Kidney (tissue), 14 donors: Measurements from ENCODE around the gene ARID3A. TPM values are rescaled to one million over a fixed set of nuclear protein-coding genes. Genes with fewer than 3 reads are reported as not detected.
"Not testable (repeated sequence)": the region's sequence is repeated elsewhere in the genome, so short reads cannot be mapped to it uniquely, and the experiment has no call there.

Experiments used
- DNase-seq, 5 donors: peaks; one replicate each; pipeline ENCODE4 v3.0.0-alpha.2; 2013 to 2020
- FAIRE-seq: peaks from 2 replicates; lab custom pipeline; 2012; peaks lifted over from hg19 to GRCh38; lab: Jason Lieb, UNC
- H3K27ac ChIP-seq, 2 donors: one replicate each; pipeline ENCODE4 v1.7.0; 2013; ENCODE audit warnings: low read depth in 2 of 2, low read length in 2 of 2, inconsistent platforms in 1 of 2
- H3K27me3 ChIP-seq: one replicate; pipeline ENCODE4 v1.7.1; 2013; ENCODE audit warnings: low read length, inconsistent platforms; ENCODE audit not compliant: control insufficient read depth, insufficient read depth
- H3K36me3 ChIP-seq, 3 donors: one replicate each; pipeline versions ENCODE4 v1.7.0 to v1.7.1; 2013; ENCODE audit warnings: low read length in 3 of 3, control low read depth in 1 of 3, inconsistent platforms in 1 of 3; ENCODE audit not compliant: insufficient read depth in 3 of 3, control insufficient read depth in 2 of 3
- H3K4me1 ChIP-seq, 3 donors: one replicate each; pipeline versions ENCODE4 v1.7.0 to v1.7.1; 2013; ENCODE audit warnings: low read length in 3 of 3, inconsistent platforms in 1 of 3, low read depth in 1 of 3; ENCODE audit not compliant: control insufficient read depth in 2 of 3, insufficient read depth in 2 of 3
- H3K4me3 ChIP-seq, 3 donors: one replicate each; pipeline versions ENCODE4 v1.7.0 to v1.8.1; 2013; ENCODE audit warnings: low read length in 3 of 3, control low read depth in 1 of 3, inconsistent platforms in 1 of 3
- H3K9ac ChIP-seq, 3 donors: one replicate each; pipeline versions ENCODE4 v1.7.0 to v1.7.1; 2013; ENCODE audit warnings: low read length in 3 of 3, control low read depth in 1 of 3, inconsistent platforms in 1 of 3
- H3K9me3 ChIP-seq, 3 donors: one replicate each; pipeline versions ENCODE4 v1.7.0 to v1.7.1; 2013; ENCODE audit warnings: low read length in 3 of 3, control low read depth in 1 of 3, inconsistent platforms in 1 of 3; ENCODE audit not compliant: control insufficient read depth in 2 of 3, insufficient read depth in 1 of 3
- intact Hi-C: fragments of 100-400 bp; cut with DNase I; formaldehyde crosslinking; loops from one replicate; pipeline ENCODE4 v1.11.1; 2022
- polyA plus RNA-seq: library from polyadenylated mRNA; stranded (reverse); fragments of 350-450 nt; fragmentation: Illumina TruSeq; extraction: RNeasy Lipid Tissue Mini Kit (QIAGEN cat#74804); gene quantifications from one replicate; pipeline ENCODE4 v1.2.3, GENCODE V29; 2014; ENCODE audit warnings: low read depth, low replicate concordance; ENCODE audit not compliant: insufficient read depth
- total RNA-seq: library from RNA; stranded (reverse); fragmentation: NEBNext Ultra II Directional; extraction: Animal tissue kit (Norgen Biotek cat#: 25700); gene quantifications from one replicate; pipeline ENCODE4 v1.2.1, GENCODE V29; 2021
- TF ChIP-seq, protein P1 (sequence below): IDR thresholded peaks from 3 replicates; pipeline ENCODE4 v1.5.1; 2012; ENCODE audit warnings: mild to moderate bottlenecking, moderate library complexity, borderline replicate concordance; ENCODE audit not compliant: insufficient read depth; ENCODE audit errors: extremely low read depth
- donor health status: control.
- donor health status: control.
- donor health status: control.
- donor health status: control.
- donor health status: control.
- donor health status: DM: yes; HTN: yes; CAD: no.
- donor health status: Normal renal cell carcinoma (clear cell type).

Gene ARID3A
- total and polyA plus RNA-seq, 2 donors from 2014 or later = 5.6 to 16.9 TPM

DNA sequence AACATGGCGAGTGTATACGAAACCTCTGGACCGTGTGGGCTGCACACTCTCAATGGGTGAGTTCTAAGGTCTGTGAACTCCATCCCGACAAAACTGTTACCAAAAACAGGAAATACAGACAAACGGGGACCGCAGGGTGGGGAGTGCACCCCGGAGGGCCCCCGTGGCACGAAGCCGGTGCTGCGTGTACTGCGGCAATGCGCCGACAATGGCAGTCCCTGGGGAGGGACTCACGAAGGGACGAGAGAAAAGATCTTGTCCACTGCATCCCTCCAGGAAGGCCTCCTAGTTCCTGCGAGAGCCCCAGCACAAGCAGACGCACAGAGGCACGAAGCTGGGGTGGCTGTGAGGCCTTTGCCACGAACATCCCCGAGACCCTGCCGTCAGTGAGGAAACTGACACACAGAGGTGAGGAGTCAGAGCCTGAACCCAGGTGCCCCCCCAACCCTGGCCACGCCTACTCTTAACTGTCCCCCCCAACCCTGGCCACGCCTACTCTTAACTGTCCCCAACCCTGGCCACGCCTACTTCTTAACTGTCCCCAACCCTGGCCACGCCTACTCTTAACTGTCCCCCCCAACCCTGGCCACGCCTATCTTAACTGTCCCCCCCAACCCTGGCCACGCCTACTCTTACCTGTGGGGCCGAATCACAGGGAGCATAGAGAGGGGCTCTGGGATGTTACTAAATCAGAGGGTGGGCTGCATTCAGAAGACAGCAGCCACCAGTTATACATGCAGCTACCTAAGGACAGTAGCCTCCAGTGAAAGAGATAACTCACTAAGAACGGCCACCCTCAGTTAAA, 37.1 kb upstream of the ARID3A start:
- H3K36me3 ChIP-seq = peaks cover 2 to 21% (median 6%) of the 10 kb centered on the region in 3 donors
- no peaks in the 10 kb centered on the region for H3K9me3 ChIP-seq
- H3K9ac ChIP-seq = no peak overlapping the region
- H3K27me3 ChIP-seq = no peaks in the 10 kb centered on the region
- intact Hi-C loops = no loop called here
- TF ChIP-seq, protein P1, sequence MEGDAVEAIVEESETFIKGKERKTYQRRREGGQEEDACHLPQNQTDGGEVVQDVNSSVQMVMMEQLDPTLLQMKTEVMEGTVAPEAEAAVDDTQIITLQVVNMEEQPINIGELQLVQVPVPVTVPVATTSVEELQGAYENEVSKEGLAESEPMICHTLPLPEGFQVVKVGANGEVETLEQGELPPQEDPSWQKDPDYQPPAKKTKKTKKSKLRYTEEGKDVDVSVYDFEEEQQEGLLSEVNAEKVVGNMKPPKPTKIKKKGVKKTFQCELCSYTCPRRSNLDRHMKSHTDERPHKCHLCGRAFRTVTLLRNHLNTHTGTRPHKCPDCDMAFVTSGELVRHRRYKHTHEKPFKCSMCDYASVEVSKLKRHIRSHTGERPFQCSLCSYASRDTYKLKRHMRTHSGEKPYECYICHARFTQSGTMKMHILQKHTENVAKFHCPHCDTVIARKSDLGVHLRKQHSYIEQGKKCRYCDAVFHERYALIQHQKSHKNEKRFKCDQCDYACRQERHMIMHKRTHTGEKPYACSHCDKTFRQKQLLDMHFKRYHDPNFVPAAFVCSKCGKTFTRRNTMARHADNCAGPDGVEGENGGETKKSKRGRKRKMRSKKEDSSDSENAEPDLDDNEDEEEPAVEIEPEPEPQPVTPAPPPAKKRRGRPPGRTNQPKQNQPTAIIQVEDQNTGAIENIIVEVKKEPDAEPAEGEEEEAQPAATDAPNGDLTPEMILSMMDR = no peak
- FAIRE-seq = no peak
- peak in 1 of 5 donors; percentile 42 for DNase-seq
- peaks cover 0 to 2% (median 0%) of the 10 kb centered on the region in 3 donors for H3K4me1 ChIP-seq
- H3K27ac ChIP-seq = no peak overlapping the region
- H3K4me3 ChIP-seq = no peak overlapping the region

DNA sequence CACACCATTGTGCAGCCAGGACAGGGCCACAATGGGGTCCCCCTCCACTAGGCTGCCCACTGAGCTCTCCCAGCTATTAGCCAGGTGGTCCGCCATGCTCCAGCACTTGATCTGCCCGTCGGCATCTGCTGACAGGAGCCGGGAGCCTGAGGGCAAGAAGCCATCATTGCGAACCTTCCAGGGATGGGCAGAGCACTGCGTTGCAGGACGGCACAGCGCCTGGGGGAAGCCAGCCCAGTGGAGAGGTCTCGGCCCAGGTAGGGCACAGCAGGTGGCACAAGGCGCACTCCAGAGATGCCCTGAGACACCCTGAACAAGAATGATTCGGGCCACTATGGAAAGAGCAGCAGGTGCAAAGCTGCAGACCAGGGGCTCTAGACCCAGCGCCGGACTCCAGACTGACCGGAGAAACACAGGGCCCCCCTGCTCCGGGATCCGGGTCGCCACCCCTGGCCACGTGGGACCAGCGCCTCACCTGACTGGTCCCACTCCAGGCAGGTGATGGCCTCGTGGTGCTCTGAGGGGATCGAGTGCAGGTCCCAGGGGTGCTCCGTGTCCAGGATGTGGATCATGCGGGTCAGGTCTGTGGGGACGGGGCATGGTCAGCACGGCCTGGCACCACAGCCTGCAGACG, 36.1 kb upstream of the ARID3A start:
- FAIRE-seq (no peak), DNase-seq (no peak)
- H3K4me1 ChIP-seq = peaks cover 0 to 2% (median 0%) of the 10 kb centered on the region in 3 donors
- no peaks in the 10 kb centered on the region for H3K27me3 ChIP-seq
- H3K9ac ChIP-seq = no peak overlapping the region
- intact Hi-C loops = no loop called here
- TF ChIP-seq, protein P1 = no peak
- H3K36me3 ChIP-seq = peaks cover 2 to 17% (median 6%) of the 10 kb centered on the region in 3 donors
- no peak overlapping the region for H3K4me3 ChIP-seq
- no peak overlapping the region for H3K27ac ChIP-seq
- no peaks in the 10 kb centered on the region for H3K9me3 ChIP-seq

DNA sequence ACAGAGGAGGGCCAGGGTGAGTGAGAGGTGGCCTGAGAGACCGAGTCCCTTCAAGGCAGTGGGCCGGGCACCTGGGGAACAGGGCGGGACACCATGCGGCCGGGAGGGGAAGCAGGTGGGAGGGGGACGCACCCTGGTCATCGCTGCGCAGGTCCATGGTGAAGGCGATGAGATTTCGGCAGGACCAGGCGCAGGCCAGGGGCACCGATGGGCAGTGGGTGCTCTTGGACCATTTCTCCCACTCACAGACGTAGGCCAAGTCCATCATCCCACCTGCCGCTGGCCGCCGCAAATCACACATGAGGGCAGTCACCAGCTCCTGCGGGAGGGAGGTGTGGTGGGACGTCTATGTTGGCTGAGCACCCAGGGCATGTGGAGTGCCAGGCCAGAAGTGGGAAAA, 35.0 kb upstream of the ARID3A start:
- H3K4me1 ChIP-seq = peaks cover 0 to 2% (median 0%) of the 10 kb centered on the region in 3 donors
- peaks cover 0 to 10% (median 6%) of the 10 kb centered on the region in 3 donors for H3K36me3 ChIP-seq
- intact Hi-C loops = no loop called here
- no peak overlapping the region for H3K4me3 ChIP-seq
- H3K9me3 ChIP-seq = no peaks in the 10 kb centered on the region
- peak in 1 of 5 donors; percentile 74 for DNase-seq
- TF ChIP-seq, protein P1 = no peak
- H3K27ac ChIP-seq = no peak overlapping the region
- no peaks in the 10 kb centered on the region for H3K27me3 ChIP-seq
- H3K9ac ChIP-seq = no peak overlapping the region
- FAIRE-seq = no peak

DNA sequence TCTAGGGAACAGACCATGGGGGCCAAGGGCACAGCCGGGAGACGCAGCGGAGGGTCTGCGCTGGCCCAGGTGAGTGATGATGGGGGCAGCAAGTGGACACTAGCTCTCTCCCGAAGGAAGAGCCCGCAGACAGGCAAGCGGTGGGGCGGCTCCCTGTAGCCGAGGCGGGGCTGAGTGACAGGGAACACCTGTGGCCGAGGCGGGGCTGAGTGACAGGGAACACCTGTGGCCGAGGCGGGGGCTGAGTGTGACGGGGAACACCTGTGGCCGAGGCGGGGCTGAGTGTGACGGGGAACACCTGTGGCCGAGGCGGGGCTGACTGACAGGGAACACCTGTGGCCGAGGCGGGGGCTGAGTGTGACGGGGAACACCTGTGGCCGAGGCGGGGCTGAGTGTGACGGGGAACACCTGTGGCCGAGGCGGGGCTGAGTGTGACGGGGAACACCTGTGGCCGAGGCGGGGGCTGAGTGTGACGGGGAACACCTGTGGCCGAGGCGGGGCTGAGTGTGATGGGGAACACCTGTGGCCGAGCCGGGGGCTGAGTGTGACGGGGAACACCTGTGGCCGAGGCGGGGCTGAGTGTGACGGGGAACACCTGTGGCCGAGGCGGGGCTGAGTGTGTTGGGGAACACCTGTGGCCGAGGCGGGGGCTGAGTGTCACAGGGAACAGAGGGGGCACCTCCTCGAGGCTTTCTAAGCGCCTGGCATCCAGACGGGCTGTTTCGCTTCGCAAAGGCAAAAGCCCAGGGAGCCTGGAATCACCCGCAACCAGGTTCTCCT, 34.2 kb upstream of the ARID3A start:
- H3K27me3 ChIP-seq, H3K4me1 ChIP-seq, H3K9me3 ChIP-seq, intact Hi-C loops, H3K36me3 ChIP-seq, H3K27ac ChIP-seq, FAIRE-seq: not testable (repeated sequence)
- Histone ChIP-seq H3K9ac (peak overlapping the region in 1 of 3 donors; percentile 73), H3K4me3 (peak overlapping the region; percentile 56 to 69 (median 61))
- peak in 2 of 5 donors; percentile 55 to 79 for DNase-seq
